H1 (cell line): ENCODE results near the gene LYVE1. TPM values are rescaled to one million over a fixed set of nuclear protein-coding genes. Genes with fewer than 3 reads are reported as not detected.
A peak's percentile ranks its signal among the peaks of the same experiment; 100 is the strongest.

Source experiments
- CTCF ChIA-PET: fragments of 300-600 bp; sonication (Branson Sonifier 250); formaldehyde crosslinking; loops from one replicate; lab custom pipeline; 2021; ENCODE audit not compliant: partially characterized antibody; lab: Charles Lee
- POLR2A ChIA-PET: fragments of 300-600 bp; sonication (Branson Sonifier 250); formaldehyde crosslinking; loops from one replicate; lab custom pipeline; 2021; ENCODE audit warnings: inconsistent platforms; ENCODE audit not compliant: partially characterized antibody; lab: Charles Lee
- DNase-seq, 2 experiments: peaks; one replicate each; pipeline versions ENCODE4 v3.0.0 to v3.0.0-alpha.2; 2010 to 2022; ENCODE audit warnings: low spot score in 2 of 2, low read depth in 1 of 2, mixed read lengths in 1 of 2
- FAIRE-seq: peaks from 2 replicates; lab custom pipeline; 2011; peaks lifted over from hg19 to GRCh38; lab: Jason Lieb, UNC
- H2AFZ ChIP-seq: 2 replicates; pipeline ENCODE4 v1.8.1; 2012; ENCODE audit warnings: low read length, inconsistent platforms
- H2AK5ac ChIP-seq: 2 replicates; pipeline ENCODE4 v1.6.1; 2013; ENCODE audit warnings: low read depth, low read length
- H2BK120ac ChIP-seq: replicated peaks from 2 replicates; pipeline ENCODE3; 2013; ENCODE audit warnings: low read depth, low read length, inconsistent platforms
- H2BK12ac ChIP-seq: 2 replicates; pipeline ENCODE4 v1.6.1; 2013; ENCODE audit warnings: low read depth, low read length
- H2BK15ac ChIP-seq: 2 replicates; pipeline ENCODE4 v1.6.1; 2013; ENCODE audit warnings: low read length
- H2BK20ac ChIP-seq: 2 replicates; pipeline ENCODE4 v1.6.1; 2013; ENCODE audit warnings: low read length
- H2BK5ac ChIP-seq: 2 replicates; pipeline ENCODE4 v1.6.1; 2013; ENCODE audit warnings: low read depth, low read length
- H3K14ac ChIP-seq: 2 replicates; pipeline ENCODE4 v1.6.1; 2013; ENCODE audit warnings: inconsistent platforms; ENCODE audit not compliant: insufficient read length
- H3K18ac ChIP-seq: 2 replicates; pipeline ENCODE4 v1.6.1; 2013; ENCODE audit warnings: low read length; ENCODE audit errors: extremely low read depth
- H3K23ac ChIP-seq: 2 replicates; pipeline ENCODE4 v1.6.1; 2013; ENCODE audit warnings: inconsistent platforms; ENCODE audit not compliant: insufficient read length
- H3K23me2 ChIP-seq: 2 replicates; pipeline ENCODE4 v1.6.1; 2013; ENCODE audit warnings: low read depth, low read length
- H3K27ac ChIP-seq: 2 replicates; pipeline ENCODE4 v1.6.1; 2011; ENCODE audit warnings: low read depth, low read length, inconsistent platforms
- H3K27me3 ChIP-seq, 4 experiments: replicated peaks in 1 of 4; 1 replicate in 1 of 4; 2 replicates in 3 of 4; pipeline versions ENCODE4 v1.6.1 to v1.8.1; 2011 to 2013; ENCODE audit warnings: low read length in 3 of 4, mild to moderate bottlenecking in 3 of 4, inconsistent platforms in 2 of 4, mixed read lengths in 2 of 4, moderate library complexity in 1 of 4; ENCODE audit not compliant: control insufficient read depth in 3 of 4, insufficient read depth in 3 of 4; ENCODE audit errors: extremely low read depth in 1 of 4
- H3K36me3 ChIP-seq, 4 experiments: 2 replicates each; pipeline versions ENCODE4 v1.6.1 to v1.8.1; 2011 to 2013; ENCODE audit warnings: mild to moderate bottlenecking in 4 of 4, low read length in 3 of 4, moderate library complexity in 2 of 4, control low read depth in 1 of 4, inconsistent platforms in 1 of 4; ENCODE audit not compliant: insufficient read depth in 4 of 4, control insufficient read depth in 2 of 4
- H3K4ac ChIP-seq: replicated peaks from 2 replicates; pipeline ENCODE3; 2013; ENCODE audit warnings: low read length, low read depth, mixed read lengths, inconsistent platforms; ENCODE audit not compliant: insufficient read length
- H3K4me1 ChIP-seq, 4 experiments: replicated peaks in 1 of 4; 1 replicate in 1 of 4; 2 replicates in 3 of 4; pipeline versions ENCODE4 v1.6.1 to v1.8.1; 2011 to 2013; ENCODE audit warnings: low read length in 3 of 4, inconsistent platforms in 2 of 4, mixed read lengths in 1 of 4; ENCODE audit not compliant: insufficient read depth in 4 of 4, control insufficient read depth in 3 of 4
- H3K4me2 ChIP-seq, 2 experiments: 2 replicates each; pipeline versions ENCODE4 v1.6.1 to v1.8.1; 2011 to 2013; ENCODE audit warnings: low read depth in 2 of 2, low read length in 2 of 2, control low read depth in 1 of 2, inconsistent platforms in 1 of 2, mild to moderate bottlenecking in 1 of 2; ENCODE audit not compliant: insufficient read depth in 1 of 2
- H3K4me3 ChIP-seq, 4 experiments: fragments of 200-600, 300-600 bp in 1 of 4; sonication (generic), shearing (Covaris generic), sonication (Bioruptor Twin) in 1 of 4; 2 replicates each; pipeline versions ENCODE4 v1.5.1 to v1.8.1; 2011 to 2016; ENCODE audit warnings: low read length in 4 of 4, low read depth in 3 of 4, control low read depth in 2 of 4, inconsistent platforms in 2 of 4, mild to moderate bottlenecking in 2 of 4, mixed read lengths in 1 of 4, moderate library complexity in 1 of 4; ENCODE audit not compliant: insufficient read depth in 2 of 4; ENCODE audit errors: extremely low read depth in 1 of 4
- H3K56ac ChIP-seq: replicated peaks from 2 replicates; pipeline ENCODE3; 2013; ENCODE audit warnings: low read depth, mild to moderate bottlenecking, mixed read lengths, low read length, inconsistent platforms; ENCODE audit not compliant: insufficient read length
- H3K79me1 ChIP-seq: 2 replicates; pipeline ENCODE4 v1.6.1; 2013; ENCODE audit warnings: low read depth, low read length, control low read depth
- H3K79me2 ChIP-seq, 2 experiments: 2 replicates each; pipeline versions ENCODE4 v1.6.1 to v1.8.1; 2012 to 2013; ENCODE audit warnings: low read length in 2 of 2, mild to moderate bottlenecking in 2 of 2, inconsistent platforms in 1 of 2; ENCODE audit not compliant: insufficient read depth in 2 of 2, control insufficient read depth in 1 of 2
- H3K9ac ChIP-seq, 4 experiments: replicated peaks in 1 of 4; 1 replicate in 1 of 4; 2 replicates in 3 of 4; pipeline versions ENCODE4 v1.6.1 to v1.8.1; 2011 to 2013; ENCODE audit warnings: low read depth in 3 of 4, low read length in 3 of 4, control low read depth in 2 of 4, mild to moderate bottlenecking in 2 of 4, moderate library complexity in 2 of 4, inconsistent platforms in 1 of 4; ENCODE audit errors: extremely low read depth in 1 of 4
- H3K9me3 ChIP-seq, 2 experiments: 2 replicates each; pipeline versions ENCODE4 v1.6.1 to v1.8.1; 2012 to 2013; ENCODE audit warnings: mild to moderate bottlenecking in 2 of 2, moderate library complexity in 2 of 2, control low read depth in 1 of 2, inconsistent platforms in 1 of 2, low read depth in 1 of 2, low read length in 1 of 2, mixed read lengths in 1 of 2; ENCODE audit not compliant: insufficient read depth in 2 of 2
- H4K20me1 ChIP-seq, 2 experiments: replicated peaks in 1 of 2; 2 replicates each; pipeline versions ENCODE3 to v1.8.1; 2011 to 2013; ENCODE audit warnings: inconsistent platforms in 2 of 2, low read length in 2 of 2, mild to moderate bottlenecking in 1 of 2; ENCODE audit not compliant: insufficient read depth in 2 of 2, control insufficient read depth in 1 of 2
- H4K5ac ChIP-seq: 2 replicates; pipeline ENCODE4 v1.6.1; 2013; ENCODE audit warnings: low read length, low read depth, mixed read lengths, inconsistent platforms; ENCODE audit not compliant: insufficient read length
- H4K8ac ChIP-seq: 2 replicates; pipeline ENCODE4 v1.8.0; 2013; ENCODE audit warnings: mild to moderate bottlenecking, moderate library complexity, low read length, inconsistent platforms; ENCODE audit not compliant: insufficient read depth; ENCODE audit errors: extremely low read depth
- H4K91ac ChIP-seq: replicated peaks from 2 replicates; pipeline ENCODE3; 2013; ENCODE audit warnings: low read length, mixed read lengths, inconsistent platforms; ENCODE audit not compliant: insufficient read length
- BACH1 ChIP-seq: IDR thresholded peaks from 2 replicates; pipeline ENCODE4 v1.6.1; 2012; ENCODE audit warnings: low read length, improper control_type of control experiment
- FOSL1 ChIP-seq: IDR thresholded peaks from 2 replicates; pipeline ENCODE4 v1.6.1; 2011; ENCODE audit warnings: mild to moderate bottlenecking, low read depth, low read length, moderate library complexity; ENCODE audit not compliant: insufficient read depth
- KDM4A ChIP-seq: IDR thresholded peaks from one replicate; pipeline ENCODE4 v1.7.1; 2012; ENCODE audit warnings: low read depth, mild to moderate bottlenecking, moderate library complexity, low read length, inconsistent platforms; ENCODE audit not compliant: severe bottlenecking
- NANOG ChIP-seq: IDR thresholded peaks from 2 replicates; pipeline ENCODE4 v1.6.1; 2011; ENCODE audit warnings: low read length, low read depth, mild to moderate bottlenecking, inconsistent platforms; ENCODE audit not compliant: insufficient read depth, poor library complexity, severe bottlenecking
- SIN3A ChIP-seq, 2 experiments: IDR thresholded peaks in 1 of 2; conservative IDR thresholded peaks in 1 of 2; 2 replicates each; pipeline ENCODE4 v1.6.1; 2011 to 2012; ENCODE audit warnings: low read length in 2 of 2, improper control_type of control experiment in 1 of 2, low read depth in 1 of 2, mild to moderate bottlenecking in 1 of 2
- TCF12 ChIP-seq: IDR thresholded peaks from 2 replicates; pipeline ENCODE4 v1.6.1; 2011; ENCODE audit warnings: low read depth, mild to moderate bottlenecking, low read length
- WGBS, 2 experiments: shearing (Covaris generic) in 1 of 2; methylation state at CpG; one replicate each; pipeline versions ENCODE4 v1.1.6 to v1.1.7; 2013 to 2015; ENCODE audit warnings: low lambda C conversion rate in 2 of 2, mixed read lengths in 2 of 2, inconsistent platforms in 1 of 2, low coverage in 1 of 2, missing lambda C conversion rate in 1 of 2; ENCODE audit not compliant: insufficient replicate concordance in 2 of 2, insufficient coverage in 1 of 2, insufficient read length in 1 of 2; ENCODE audit errors: extremely low coverage in 1 of 2, missing lambda C conversion rate in 1 of 2; 5-methylcytosine and 5-hydroxymethylcytosine counted together
- polyA plus RNA-seq, 7 experiments: library from polyadenylated mRNA; depleted of rRNA in 3 of 7; stranded (reverse) in 5 of 7; unstranded in 2 of 7; fragments of >200 nt in 5 of 7; fragments of 200-250 nt in 2 of 7; gene quantifications; 1 replicate in 5 of 7; 2 replicates in 1 of 7; 4 replicates in 1 of 7; pipeline versions ENCODE4 v1.2.1 to v1.2.3, GENCODE V29; 2011 to 2013; ENCODE audit warnings: missing spikeins in 2 of 7, mixed read lengths in 2 of 7
- total RNA-seq: library from RNA; stranded (reverse); fragmentation: NEBNext Ultra II Directional; extraction: Animal tissue kit (Norgen Biotek cat#: 25700); gene quantifications from 2 replicates; pipeline ENCODE4 v1.2.1, GENCODE V29; 2021

The LYVE1 gene
- total and polyA plus RNA-seq, 2 of the 8 experiments (the other 6 are each of a cell fraction or from before 2014, with no cell fraction given): 0.09 TPM; not detected in 1

- H3K4me2 ChIP-seq: peak overlapping the region; percentile 25 to 44; a peak in 2 of 4 replicates
- TF ChIP-seq KDM4A: no peak
- peak in 1 of 2 experiments; percentile 56; a peak in 1 of 4 replicates for TF ChIP-seq SIN3A (conservative IDR thresholded peaks at IDR 0.05 in 1 of 2, IDR thresholded peaks at IDR 0.05 in 1 of 2; ENCODE audit: low read depth in 1 of 2, low read length in 2 of 2)
- no peak for TF ChIP-seq BACH1
- TF ChIP-seq NANOG: peak; percentile 96
- no peak for TF ChIP-seq FOSL1
- 0 out of 2 replicates have a peak, but pooled peaks have one; percentile 47 for TF ChIP-seq TCF12
Measured at GRCh38 chr11:10511181-10511621, 57.3 kb downstream of the LYVE1 start.

More at GRCh38 chr11:10511181-10511621, 57.3 kb downstream of the LYVE1 start:
- DNase-seq (peak; percentile 43 to 45), FAIRE-seq (no peak)
- Histone ChIP-seq H3K56ac (no peak overlapping the region), H3K27ac (no peak overlapping the region), H3K9me3 (no peaks in the 10 kb centered on the region), H2BK5ac (no peak overlapping the region), H2BK15ac (no peak overlapping the region), H3K18ac (no peak overlapping the region), H4K20me1 (no peaks in the 10 kb centered on the region), H3K9ac (no peak overlapping the region), H4K5ac (no peak overlapping the region), H4K8ac (no peak overlapping the region), H2AK5ac (no peak overlapping the region), H3K23ac (no peak overlapping the region), H2AFZ (no peak overlapping the region), H3K4ac (no peak overlapping the region), H3K4me3 (peak overlapping the region in 1 of 4 experiments; percentile 11; a peak in 1 of 8 replicates), H3K36me3 (no peaks in the 10 kb centered on the region), H2BK12ac (no peak overlapping the region), H3K79me2 (no peaks in the 10 kb centered on the region), H3K79me1 (no peaks in the 10 kb centered on the region), H2BK120ac (no peak overlapping the region), H3K27me3 (no peaks in the 10 kb centered on the region), H2BK20ac (no peak overlapping the region), H3K4me1 (peaks cover 2 to 7% (median 6%) of the 10 kb centered on the region in 4 experiments; a peak in 4 of 7 replicates), H3K14ac (no peak overlapping the region), H3K23me2 (no peaks in the 10 kb centered on the region), H4K91ac (no peak overlapping the region)
- ChIA-PET POLR2A (interaction anchor here (1.2 to 1.6 kb wide), 2 partner anchors 9 to 208 kb away, joined by 3 to 7 read pairs; no protein-coding TSS in a partner anchor), CTCF (interaction anchor here (0.8 to 2.3 kb wide), 10 partner anchors 15 to 165 kb away, joined by 3 to 10 read pairs (median 4); partner anchors contain the start of gene RNF141)
- WGBS, 2 experiments: 40% methylated on average over 10 of the region's 10 CpGs; no CpG with 5 or more reads in 1 of the 2 experiments
